Measurements from ENCODE around the gene POLR3C. TPM values are rescaled to one million over a fixed set of nuclear protein-coding genes. Genes with fewer than 3 reads are reported as not detected.

Gene POLR3C
- total RNA-seq, 1 experiment from 2014 or later = 48.0 TPM

DNA sequence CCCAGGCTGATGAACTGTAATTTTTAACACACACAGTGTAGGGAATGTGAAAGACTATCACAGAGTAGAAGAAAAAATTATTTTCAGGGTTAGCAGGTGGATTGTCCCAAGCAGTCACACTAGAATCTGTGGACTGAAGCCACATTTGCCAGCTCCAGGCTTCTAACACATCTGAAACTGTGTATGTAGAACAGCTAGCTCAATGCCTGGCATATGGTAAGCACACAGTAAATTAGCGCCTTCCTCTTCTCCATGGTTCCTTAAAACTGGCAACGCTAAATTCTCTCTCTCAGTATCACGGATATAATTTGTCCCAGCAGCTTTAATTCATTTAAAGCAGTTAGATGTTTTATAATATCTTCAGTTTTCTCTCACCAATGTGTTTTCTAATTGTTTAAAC, 19.0 kb downstream of the POLR3C start:
- Mint-ChIP-seq H3K4me1 (ENCODE audit: low read depth, unreplicated experiment) (no peaks in the 10 kb centered on the region), H3K27me3 (ENCODE audit: insufficient read depth, unreplicated experiment) (no peaks in the 10 kb centered on the region), H3K27ac (ENCODE audit: unreplicated experiment) (no peak overlapping the region), H3K36me3 (ENCODE audit: insufficient read depth, unreplicated experiment) (peaks cover 47% of the 10 kb centered on the region), H3K9me3 (ENCODE audit: unreplicated experiment) (no peaks in the 10 kb centered on the region), H3K4me3 (ENCODE audit: unreplicated experiment) (no peak overlapping the region)
- TF ChIP-seq CTCF (IDR thresholded peaks at IDR 0.05; ENCODE audit: insufficient read depth in 1 of 2, low read depth in 1 of 2, low read length in 1 of 2, severe bottlenecking in 1 of 2, unreplicated experiment in 1 of 2) = no peak
- H3K9me3 ChIP-seq = no peaks in the 10 kb centered on the region
- intact Hi-C loops (cut with micrococcal nuclease; ENCODE audit: unreplicated experiment) = no loop called here
- no peak overlapping the region for H3K4me3 ChIP-seq (ENCODE audit: low read depth, low read length)
- DNase-seq = no peak
- H3K36me3 ChIP-seq (ENCODE audit: control insufficient read depth, insufficient read depth, low read length) = peaks cover 1% of the 10 kb centered on the region; the same call in 1 of the 2 replicates
- ChIA-PET CTCF (no interaction called here), POLR2A (no interaction called here)
- H3K27me3 ChIP-seq (replicated peaks; ENCODE audit: control insufficient read depth, insufficient read depth, low read length) = no peaks in the 10 kb centered on the region
- no TSS peak for BruUV-seq (replicated peaks)
- peaks cover 7% of the 10 kb centered on the region for H3K4me1 ChIP-seq

DNA sequence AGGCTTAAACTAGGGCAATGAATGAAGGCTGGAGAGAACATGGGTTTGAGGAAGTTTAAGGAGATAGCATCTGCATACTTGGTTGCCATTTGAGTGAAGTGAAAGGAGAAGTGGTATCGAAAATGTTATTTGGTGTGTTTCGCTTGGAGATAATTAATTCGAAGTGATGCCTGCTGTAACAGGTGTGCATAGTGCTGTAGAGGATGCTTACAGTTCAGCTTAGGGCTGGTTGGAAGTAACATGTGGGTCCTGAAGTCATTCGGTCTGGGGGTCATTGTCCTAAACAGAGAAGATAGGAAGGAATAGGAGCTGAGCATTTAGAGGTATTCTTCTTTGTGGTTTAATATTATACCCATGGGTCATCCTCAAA, 21.1 kb downstream of the POLR3C start:
- Histone ChIP-seq H3K4me1 (peaks cover 7% of the 10 kb centered on the region), H3K9me3 (no peaks in the 10 kb centered on the region), H3K36me3 (ENCODE audit: control insufficient read depth, insufficient read depth, low read length) (peaks cover 1% of the 10 kb centered on the region), H3K4me3 (ENCODE audit: low read depth, low read length) (peak overlapping the region; percentile 61), H3K27me3 (replicated peaks; ENCODE audit: control insufficient read depth, insufficient read depth, low read length) (no peaks in the 10 kb centered on the region)
- H3K4me3 Mint-ChIP-seq (ENCODE audit: unreplicated experiment) = no peak overlapping the region
- no peak overlapping the region for H3K27ac Mint-ChIP-seq (ENCODE audit: unreplicated experiment)
- no peak for TF ChIP-seq CTCF (IDR thresholded peaks at IDR 0.05; ENCODE audit: insufficient read depth in 1 of 2, low read depth in 1 of 2, low read length in 1 of 2, severe bottlenecking in 1 of 2, unreplicated experiment in 1 of 2)
- POLR2A ChIA-PET = interaction anchor here (1.5 to 4.0 kb wide), 2 partner anchors 14 to 82 kb away, joined by 3 to 30 read pairs; partner anchors contain the start of genes PIAS3 and RBM8A
- H3K27me3 Mint-ChIP-seq (ENCODE audit: insufficient read depth, unreplicated experiment) = no peaks in the 10 kb centered on the region
- no peaks in the 10 kb centered on the region for H3K4me1 Mint-ChIP-seq (ENCODE audit: low read depth, unreplicated experiment)
- DNase-seq = no peak
- CTCF ChIA-PET = interaction anchor here (0.6 to 6.5 kb wide), 22 partner anchors 12 to 260 kb away, joined by 3 to 136 read pairs (median 4); partner anchors contain the start of genes ANKRD34A, ANKRD35, ITGA10 and PDZK1
- peaks cover 29% of the 10 kb centered on the region for H3K36me3 Mint-ChIP-seq (ENCODE audit: insufficient read depth, unreplicated experiment)
- BruUV-seq (replicated peaks) = no TSS peak
- intact Hi-C loops (cut with micrococcal nuclease; ENCODE audit: unreplicated experiment) = loop anchor here (1.0 to 2.0 kb wide), 3 partner anchors 13 to 168 kb away; partner anchors contain the start of gene ITGA10
- H3K9me3 Mint-ChIP-seq (ENCODE audit: unreplicated experiment) = no peaks in the 10 kb centered on the region

DNA sequence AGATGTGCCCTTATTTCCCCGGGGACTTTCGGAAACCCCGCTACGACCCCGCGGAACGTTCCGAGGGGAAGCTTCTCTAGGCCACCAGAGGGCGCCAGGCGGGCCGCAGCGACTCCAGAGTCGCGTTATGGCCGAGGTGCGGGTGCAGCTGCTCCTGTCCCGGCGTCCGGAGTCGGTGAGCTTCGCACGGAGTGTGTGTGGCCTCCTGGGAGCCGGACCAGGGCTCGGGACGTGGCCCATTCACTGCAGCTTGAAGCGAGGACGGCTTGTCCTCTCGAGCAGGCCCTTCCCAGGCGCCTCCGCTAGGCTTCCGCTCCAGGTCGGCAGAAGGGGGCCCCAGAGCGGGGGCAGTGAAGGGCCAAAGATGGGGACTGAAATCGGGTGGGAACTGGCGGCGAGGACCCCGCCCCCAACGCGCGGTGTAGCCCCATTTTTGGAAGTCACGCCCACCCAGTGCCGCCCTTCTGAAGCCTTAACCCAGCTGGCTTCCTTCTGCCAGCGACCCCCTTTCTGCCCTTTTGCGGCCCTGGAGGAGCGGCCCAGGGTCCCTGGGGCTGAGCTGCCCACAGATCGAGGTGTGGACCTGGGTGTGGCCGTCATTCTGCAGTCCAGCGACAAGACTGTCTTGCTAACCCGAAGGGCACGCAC, 21.6 kb downstream of the POLR3C start, which contains the start of gene NUDT17:
NUDT17 (plus strand) TSS at position 117 of the 648 bp plus-strand sequence; CDS start at position 128, 11 bp downstream.
- intact Hi-C loops (cut with micrococcal nuclease; ENCODE audit: unreplicated experiment) = loop anchor here (1.0 to 2.0 kb wide), 3 partner anchors 13 to 167 kb away; partner anchors contain the start of gene ITGA10
- CTCF ChIA-PET = interaction anchor here (0.6 to 6.5 kb wide), 27 partner anchors 12 to 260 kb away, joined by 3 to 136 read pairs (median 4); partner anchors contain the start of genes ANKRD34A, ANKRD35, ITGA10 and LIX1L
- POLR2A ChIA-PET = interaction anchor here (0.6 to 4.0 kb wide), 3 partner anchors 14 to 82 kb away, joined by 3 to 30 read pairs (median 4); partner anchors contain the start of genes PIAS3 and RBM8A
- peaks cover 4% of the 10 kb centered on the region for H3K36me3 ChIP-seq (ENCODE audit: control insufficient read depth, insufficient read depth, low read length)
- peaks cover 27% of the 10 kb centered on the region for H3K36me3 Mint-ChIP-seq (ENCODE audit: insufficient read depth, unreplicated experiment)
- no peak within 1 kb of the TSS for H3K4me3 Mint-ChIP-seq (ENCODE audit: unreplicated experiment)
- no peaks in the 10 kb centered on the region for H3K9me3 ChIP-seq
- peaks cover 7% of the 10 kb centered on the region for H3K4me1 ChIP-seq
- TF ChIP-seq CTCF (IDR thresholded peaks at IDR 0.05; ENCODE audit: insufficient read depth in 1 of 2, low read depth in 1 of 2, low read length in 1 of 2, severe bottlenecking in 1 of 2, unreplicated experiment in 1 of 2) = peak; percentile 91 to 96
- no peaks in the 10 kb centered on the region for H3K4me1 Mint-ChIP-seq (ENCODE audit: low read depth, unreplicated experiment)
- no TSS peak for BruUV-seq (replicated peaks)
- peak; percentile 81 to 84 for DNase-seq
- no peaks in the 10 kb centered on the region for H3K27me3 Mint-ChIP-seq (ENCODE audit: insufficient read depth, unreplicated experiment)
- H3K27ac Mint-ChIP-seq (ENCODE audit: unreplicated experiment) = no peak within 1 kb of the TSS
- peak within 1 kb of the TSS; percentile 61 for H3K4me3 ChIP-seq (ENCODE audit: low read depth, low read length)
- H3K9me3 Mint-ChIP-seq (ENCODE audit: unreplicated experiment) = no peaks in the 10 kb centered on the region
- no peaks in the 10 kb centered on the region for H3K27me3 ChIP-seq (replicated peaks; ENCODE audit: control insufficient read depth, insufficient read depth, low read length)
